ENCODE measurements around the gene NDUFS6. TPM values are rescaled to one million over a fixed set of nuclear protein-coding genes. Genes with fewer than 3 reads are reported as not detected.
"Not testable (repeated sequence)": the region's sequence is repeated elsewhere in the genome, so short reads cannot be mapped to it uniquely, and the experiment has no call there.

NDUFS6 gene
- total RNA-seq, 1 donor from 2014 or later: 63.0 TPM

DNA sequence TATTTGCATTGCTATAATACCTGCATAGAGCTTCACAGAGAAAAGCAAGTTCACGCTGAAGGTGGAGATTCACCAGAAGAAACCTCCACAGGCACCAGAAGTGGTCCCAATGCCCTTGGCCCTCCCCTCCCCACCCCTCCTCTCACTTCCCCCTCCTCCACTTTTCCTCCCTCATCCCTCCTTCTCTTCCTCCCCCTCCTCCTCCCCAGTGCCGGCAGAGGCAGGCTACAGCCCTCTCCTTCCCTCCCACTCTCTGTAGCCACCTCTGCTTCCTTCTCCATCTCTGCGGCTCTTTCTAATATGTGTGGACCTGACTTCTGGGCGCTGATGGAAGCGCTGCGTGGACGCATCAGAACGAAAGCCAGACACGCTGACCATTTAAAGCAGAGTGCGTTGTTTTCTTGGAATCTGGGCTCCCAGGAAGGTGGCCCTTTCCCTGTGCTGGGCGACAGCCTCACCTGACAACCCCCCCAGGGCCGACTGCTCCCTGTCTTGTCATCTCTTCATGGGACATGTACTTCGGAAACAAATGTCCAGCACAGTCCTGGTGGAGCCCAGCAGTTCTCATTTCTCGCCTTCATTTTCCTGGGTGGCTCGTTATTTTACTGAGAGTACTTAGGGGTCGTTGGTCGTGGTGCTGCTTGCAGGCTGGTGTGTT, 29.5 kb downstream of the NDUFS6 start:
- DNase-seq (ENCODE audit: low read depth): no peak

DNA sequence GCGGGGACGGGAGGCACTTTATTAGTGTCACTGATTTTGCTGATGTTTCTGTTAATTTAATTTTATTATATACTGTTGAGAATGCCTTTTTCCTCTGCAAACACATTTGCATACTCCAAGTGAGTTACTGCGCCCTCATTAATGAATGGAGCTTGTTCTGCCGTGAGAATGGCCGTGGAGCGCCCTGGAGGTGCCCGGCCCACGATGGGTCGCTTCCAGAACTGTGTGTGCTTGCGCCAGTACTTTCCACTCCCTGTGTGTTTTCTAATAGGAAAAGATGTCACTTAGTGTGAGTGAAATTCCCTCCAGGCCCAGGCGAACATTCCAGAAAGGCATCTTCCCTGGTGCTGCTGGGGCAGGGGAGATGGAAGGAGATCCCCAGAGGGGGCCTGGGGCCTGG, 30.1 kb downstream of the NDUFS6 start:
- no peak for DNase-seq (ENCODE audit: low read depth)

DNA sequence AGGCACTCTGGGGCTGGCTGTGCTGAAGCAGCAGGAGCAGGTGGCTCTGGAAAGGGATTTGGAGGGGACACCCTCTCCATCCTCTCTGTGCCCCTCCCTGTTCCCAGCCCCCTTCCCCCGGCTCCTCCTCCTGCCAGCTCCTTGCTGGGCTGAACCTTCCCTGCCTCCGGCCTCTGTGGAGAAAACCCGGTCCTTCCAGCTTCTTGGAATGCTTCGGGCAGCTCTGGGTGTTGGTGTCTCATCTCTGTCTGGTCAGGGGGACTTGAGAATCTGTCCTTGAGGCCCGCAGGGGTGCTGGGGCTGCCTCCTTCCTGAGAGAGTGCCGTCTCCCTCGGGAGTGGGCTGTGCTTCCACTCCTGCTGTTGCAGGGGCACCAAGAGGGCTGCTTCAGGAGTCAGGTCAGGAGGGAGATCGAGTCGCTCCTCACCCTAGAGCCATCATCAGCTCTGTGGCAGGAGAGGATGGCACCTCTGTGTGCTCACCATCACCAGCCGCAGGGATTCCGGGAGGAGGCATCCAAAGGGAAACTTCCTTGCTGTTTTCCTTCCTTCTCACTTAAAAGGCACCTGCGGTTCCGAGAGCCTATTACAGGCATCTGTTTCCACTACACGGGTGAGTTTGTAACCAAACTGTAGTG, 30.6 kb downstream of the NDUFS6 start:
- no peak for DNase-seq (ENCODE audit: low read depth)

DNA sequence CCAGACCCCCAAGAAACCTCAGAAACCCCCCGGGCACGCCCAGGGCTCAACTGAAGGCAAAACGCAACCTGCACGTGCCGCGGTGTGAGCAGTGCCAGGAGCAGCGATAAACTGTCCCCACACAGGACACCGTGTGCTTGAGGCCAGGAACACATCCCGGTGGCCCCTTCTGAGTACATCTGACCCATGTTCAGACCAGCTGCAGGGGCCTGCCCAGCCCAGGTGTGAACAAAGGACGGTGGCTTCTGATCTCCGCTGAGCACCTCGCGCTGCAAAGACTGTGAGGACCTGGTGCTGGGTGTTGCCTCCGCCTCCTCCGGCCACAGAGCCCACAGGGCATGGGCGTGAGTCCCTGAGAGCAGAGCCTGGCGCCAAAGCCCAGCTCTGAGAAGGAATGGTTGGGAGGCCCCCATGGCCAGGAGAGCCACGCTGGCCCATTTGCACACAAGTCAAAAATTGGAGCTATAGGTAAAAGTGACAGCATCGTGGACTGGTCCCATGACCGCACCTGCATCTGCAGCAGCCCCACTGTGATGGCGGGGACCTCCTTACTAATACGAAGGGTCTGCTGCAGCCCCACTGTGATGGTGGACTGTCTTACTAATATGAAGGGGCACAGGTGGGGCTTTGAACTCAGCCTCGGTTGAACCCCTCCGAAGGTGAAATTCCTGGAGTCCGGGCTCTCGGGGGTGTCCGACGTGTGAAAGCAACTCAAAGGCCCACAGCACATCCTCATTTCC, 31.5 kb downstream of the NDUFS6 start:
- DNase-seq (ENCODE audit: low read depth): no peak

DNA sequence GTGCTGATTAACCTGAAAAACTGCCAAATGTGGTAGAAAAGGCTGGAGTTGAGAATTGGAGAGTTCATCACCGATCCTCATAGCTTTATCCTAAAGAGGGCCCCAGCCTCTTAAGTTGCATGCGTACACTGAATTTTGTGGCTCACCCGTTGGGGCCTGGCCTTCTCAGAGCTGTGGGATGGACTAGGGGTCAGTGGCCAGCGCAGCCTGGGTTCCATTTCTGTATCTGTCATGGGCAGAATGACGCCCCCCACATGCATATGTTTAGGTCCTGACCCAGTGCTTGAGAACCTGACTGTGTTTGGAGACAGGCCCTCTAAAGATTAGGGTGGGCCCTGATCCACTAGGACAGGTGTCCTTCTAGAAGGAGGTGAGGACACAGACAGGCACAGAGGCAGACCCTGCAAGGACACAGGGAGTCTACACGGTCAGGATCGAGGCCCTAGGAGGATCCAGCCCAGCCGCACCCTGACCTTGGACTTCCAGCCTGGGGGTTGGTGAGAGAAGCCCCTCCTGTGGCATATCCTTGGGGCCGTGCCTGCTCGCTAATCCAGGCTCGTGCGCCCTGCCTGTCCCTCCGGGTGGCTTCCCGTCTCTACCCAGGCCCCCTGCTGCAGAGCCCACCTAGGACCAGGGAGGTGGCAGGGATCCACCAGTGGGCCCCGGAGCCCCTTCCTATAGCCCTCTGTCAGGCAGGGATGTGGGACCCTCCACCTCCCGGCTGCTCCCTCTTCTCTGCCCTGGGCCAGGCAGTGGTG, 32.2 kb downstream of the NDUFS6 start:
- no peak for DNase-seq (ENCODE audit: low read depth)

DNA sequence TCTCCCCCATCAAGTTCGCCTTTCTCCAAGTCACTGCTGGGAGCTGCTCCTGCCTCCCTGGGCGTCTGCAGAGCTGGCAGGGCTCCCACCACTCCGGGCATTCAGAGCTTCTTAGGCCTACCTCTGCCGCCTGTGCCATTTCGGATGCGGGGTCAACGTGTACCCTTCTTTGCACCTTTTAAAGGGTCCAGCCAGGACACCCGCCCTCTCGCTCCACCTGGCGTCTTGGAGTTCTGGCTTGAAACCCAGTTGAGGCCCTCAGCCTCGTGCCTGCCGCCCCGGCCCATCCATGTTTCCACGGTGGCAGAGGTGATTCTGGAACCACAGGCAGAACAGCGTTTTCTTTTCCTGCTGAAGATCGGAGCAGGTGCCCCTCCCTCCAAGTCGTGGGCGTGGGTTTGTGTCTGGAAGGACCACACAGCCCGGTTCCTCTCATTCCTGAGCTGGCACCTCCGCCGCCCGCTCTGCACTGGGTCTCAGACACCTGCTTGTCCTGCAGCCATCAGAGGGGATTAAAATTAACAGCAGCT, 32.9 kb downstream of the NDUFS6 start:
- DNase-seq (ENCODE audit: low read depth): no peak

DNA sequence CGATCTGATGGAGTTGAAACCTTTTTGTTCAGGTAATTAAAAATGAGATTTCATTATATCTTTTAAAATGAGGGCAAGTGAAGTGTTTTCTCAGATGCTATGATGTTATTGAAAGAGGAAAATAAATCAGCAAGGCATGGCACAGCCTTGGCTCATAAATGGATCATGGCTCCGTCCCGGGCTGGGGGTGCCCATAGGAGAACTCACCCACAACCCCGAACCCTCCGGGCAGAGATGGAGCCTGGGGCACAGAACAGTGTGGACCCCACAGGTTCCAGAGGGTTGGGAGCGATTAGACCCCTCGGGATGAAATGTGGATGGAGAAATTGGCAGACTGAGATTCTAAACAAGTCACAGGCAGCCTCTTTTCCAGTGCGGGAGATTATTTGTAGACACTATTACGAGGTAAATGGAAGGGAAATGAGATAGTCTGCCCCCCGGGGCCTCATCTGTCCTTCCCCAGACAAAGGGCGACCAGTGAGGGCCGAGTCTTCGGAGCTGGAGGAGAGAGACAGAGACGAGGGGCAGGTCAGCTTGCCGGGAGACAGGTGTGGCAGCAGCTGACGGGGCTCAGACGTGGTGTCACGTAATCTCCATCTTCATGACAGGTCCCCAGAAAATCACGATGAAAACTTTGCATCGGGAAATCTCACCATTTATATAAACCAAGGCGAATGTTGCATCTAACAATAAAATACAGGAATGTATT, 33.7 kb downstream of the NDUFS6 start:
- DNase-seq (ENCODE audit: low read depth): no peak

DNA sequence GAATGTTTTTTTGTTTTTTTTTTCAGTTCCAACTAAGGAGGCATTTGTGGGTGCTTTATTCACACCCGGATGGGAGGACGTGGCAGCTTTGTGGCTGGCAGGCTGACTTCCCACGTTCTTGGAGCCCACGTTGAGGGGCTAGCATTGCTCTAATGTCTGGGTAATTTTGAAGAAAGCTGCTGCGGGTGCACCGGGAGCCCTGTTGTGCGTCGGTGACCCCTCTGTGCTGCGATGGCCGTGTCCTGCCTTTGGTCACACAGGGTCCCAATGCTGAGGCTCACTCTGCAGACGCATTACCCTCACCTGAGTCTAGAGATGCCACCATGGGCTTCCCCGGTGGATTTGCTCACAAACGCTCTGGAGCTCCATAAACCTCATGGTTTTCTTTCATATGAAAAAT, 34.2 kb downstream of the NDUFS6 start:
- no peak for DNase-seq (ENCODE audit: low read depth)

DNA sequence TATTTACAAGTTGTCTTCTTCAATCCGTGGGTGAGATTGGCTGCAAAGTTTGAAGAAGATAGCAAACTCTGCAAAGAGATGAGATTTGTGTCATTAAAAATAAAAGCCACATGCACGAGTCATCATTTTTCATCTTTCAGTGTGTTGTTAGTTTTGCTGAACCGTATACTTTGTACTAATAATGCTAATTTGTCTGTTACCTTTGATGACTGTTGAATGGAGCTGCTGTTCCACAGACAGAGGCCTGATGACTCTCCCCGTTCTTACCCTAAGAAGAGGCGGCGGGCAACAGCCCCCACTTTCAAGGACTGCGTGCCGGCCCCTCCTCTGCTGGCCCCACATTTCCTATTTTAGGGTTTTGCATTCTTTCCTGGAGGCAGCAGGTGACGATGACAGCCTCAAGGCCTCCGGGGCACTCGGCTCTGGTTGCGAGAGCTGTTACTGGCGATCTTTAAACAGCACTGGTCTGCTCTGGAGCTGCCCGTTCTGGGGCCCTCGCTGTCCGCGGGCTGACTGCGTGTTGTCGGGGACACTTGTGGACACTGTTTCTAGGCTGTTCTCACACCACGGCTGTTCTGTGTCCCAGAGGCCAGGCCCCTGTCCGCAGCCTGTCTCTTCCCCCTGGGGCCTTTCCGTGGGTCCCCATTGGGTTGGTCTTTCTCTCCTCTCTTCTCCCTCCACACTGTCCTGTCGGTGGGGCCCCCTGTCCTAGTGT, 35.1 kb downstream of the NDUFS6 start:
- DNase-seq (ENCODE audit: low read depth): no peak

DNA sequence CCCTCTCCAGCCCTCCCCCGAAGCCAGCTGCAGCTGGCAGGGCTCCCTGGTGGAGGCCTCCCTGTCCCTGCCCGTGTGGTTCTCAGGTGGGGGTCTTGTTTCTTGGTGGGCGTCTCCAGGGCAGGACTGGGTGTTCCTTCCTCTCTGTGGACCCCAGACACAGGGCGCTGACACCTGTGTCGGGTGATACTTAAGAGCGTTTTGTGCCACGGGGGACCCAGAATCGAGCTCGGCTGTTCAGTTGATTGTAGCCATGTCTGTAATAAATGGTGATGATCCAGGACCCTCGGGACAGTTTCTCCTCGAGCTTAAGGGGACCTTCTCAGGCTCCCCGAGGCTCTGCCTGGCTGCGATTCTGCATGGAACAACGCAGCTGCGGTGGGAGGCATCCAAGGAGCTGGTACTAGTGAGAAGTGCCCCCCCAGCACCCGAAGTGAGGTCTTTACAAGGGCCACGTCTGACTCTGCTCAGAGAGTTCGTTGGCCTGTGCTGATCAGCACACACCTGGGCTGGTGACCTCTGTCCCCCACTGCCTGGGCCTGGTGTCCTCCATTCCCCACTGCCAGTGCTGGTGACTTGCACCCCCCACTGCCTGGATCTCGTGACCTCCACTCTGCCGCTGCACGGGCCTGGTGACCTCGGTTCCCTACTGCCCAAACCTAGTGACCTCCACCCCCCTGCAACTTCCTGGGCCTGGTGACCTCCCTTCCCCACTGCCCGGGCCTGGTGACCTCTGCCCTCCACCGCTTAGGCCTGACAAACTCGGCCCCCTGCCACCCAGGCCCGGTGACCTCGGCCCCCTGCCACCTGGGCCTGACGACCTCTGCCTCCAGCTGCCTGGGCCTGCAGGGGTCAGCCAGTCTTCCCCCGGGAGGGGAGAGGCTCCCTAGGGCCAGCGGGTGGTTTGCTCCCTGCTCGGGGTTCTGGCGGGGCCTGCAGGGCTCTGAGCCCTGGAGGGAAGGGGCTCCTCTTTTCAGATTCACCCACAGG, 36.0 kb downstream of the NDUFS6 start:
- DNase-seq (ENCODE audit: low read depth): no peak

DNA sequence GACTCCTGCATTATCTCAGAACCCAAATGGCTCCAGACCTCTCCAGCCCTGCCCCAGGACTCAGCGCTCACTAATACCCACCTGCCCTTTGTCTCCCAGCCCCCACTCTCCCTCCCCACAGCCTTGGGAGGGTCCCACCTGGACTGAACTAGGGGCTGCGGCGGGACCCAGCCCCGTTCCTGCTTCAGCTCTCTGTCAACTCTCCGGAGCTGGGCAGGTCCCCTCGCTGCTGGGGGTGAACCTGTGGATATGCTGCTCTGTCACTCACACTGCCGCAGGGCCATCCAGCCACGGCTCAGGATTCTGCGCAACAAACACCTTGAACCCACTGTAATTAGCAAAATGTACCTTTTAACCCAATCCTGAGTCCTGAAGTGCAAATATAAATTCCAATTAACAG, 36.8 kb downstream of the NDUFS6 start:
- no peak for DNase-seq (ENCODE audit: low read depth)

DNA sequence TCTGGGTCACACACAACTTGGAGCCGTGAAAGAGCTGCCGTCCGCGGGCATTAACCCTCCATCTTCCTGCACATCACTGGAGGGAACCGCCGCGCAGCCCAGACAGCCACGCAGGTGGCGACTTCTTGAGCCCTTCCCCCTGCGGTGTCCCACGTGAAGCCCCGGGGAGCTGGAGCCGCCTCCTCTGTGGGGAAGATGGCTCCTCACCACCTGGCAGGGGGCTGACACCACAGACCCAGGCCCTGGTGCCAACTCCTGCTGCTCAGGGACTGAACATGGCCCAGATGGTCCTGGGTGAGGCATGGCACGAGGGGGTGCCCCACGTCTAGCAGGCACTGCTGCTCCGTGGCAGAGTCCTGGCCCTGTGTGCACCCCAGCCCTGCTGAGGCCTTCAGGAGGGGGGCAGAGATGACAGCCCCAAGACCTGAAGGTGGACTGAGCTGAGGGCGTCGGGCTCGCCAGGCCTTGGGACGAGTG, 38.9 kb downstream of the NDUFS6 start:
- no peak for DNase-seq (ENCODE audit: low read depth)

DNA sequence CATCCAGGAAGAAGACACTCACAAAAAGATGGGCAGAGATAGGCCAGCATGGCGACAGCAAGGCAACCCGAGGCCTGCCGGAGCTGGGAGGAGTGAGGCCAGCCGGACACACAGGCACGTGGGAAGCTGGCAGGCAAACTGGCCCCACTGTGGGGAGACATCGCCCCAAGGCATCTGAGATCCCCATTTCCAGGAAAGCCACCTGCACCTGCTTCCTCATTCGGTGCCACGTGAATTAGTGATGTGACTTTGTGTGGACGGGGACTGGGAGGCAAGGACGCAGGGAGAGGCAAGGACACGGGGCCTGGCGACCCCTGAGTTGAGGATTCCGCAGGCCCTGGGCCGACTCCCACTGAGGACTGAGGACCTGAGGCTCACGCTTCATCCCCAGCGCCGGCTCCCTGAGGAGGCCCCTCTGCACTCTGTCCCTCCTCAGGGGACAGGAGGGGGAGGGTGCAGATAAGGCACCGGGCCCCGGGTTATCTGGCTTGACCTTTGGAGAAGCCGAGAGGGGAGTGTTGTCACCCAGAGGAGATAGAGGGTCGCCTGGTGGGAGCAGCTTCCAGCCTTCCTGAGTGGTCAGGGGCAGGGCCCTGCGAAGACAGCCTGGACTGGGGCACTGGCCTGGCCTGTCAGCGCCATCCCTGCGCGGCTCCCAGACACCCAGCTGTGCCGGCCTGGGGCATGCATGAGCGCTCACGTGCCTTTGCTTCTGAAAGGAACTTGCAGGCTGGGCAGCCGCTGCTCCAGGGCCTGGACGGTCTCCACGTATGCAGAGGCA, 39.7 kb downstream of the NDUFS6 start:
- no peak for DNase-seq (ENCODE audit: low read depth)

DNA sequence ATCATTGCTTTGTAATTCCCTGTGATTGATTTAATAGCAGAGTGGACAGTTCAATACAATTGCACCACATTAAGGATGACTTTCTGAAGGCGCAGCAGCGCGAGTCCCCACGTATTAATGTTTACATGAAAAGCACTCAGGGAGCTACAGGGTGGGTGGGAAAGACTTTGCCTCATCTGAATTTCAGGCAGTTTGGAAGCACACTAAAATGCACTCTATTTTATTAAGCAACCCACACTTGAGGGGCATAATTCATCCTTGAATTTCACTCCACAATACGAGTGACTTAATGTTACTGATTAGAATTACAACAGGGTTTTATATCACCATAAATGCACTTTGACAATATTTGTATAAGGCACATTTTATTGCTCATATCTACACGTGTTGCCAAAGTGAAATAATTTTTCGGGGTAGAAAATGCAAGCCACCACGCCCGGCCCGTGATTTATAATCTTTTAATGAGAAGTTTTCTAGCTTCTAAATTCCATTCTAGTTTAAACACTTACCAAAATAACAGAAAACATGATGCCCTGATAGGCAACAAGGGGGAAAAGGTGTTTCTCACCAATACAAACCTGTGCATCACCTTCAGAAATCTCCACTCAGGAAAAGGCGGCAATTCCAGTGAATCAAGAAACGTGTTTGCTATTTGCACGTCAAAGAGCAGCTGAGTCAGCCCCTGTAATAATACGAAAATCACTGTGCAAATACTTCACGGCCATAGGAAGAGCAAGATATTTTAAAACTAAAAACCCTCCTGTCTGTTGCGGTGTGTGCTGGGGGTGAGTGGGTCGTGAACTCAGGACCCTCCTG, 41.0 kb downstream of the NDUFS6 start:
- no peak for DNase-seq (ENCODE audit: low read depth)

DNA sequence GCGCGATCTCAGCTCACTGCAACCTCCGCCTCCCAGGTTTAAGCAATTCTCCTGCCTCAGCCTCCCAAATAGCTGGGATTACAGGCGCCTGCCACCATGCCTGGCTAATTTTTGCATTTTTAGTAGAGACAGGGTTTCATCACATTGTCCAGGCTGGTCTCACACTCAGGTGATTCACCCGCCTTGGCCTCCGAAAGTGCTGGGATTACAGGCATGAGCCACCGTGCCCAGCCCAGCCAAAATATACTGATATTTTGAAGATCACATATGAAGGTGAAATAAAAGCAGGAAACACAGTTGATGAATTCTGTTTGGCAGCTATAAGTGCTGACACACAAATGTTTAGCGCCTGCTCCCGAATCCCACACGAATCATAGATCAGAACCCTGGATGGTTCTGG, 42.6 kb downstream of the NDUFS6 start:
- DNase-seq (ENCODE audit: low read depth): not testable (repeated sequence)

DNA sequence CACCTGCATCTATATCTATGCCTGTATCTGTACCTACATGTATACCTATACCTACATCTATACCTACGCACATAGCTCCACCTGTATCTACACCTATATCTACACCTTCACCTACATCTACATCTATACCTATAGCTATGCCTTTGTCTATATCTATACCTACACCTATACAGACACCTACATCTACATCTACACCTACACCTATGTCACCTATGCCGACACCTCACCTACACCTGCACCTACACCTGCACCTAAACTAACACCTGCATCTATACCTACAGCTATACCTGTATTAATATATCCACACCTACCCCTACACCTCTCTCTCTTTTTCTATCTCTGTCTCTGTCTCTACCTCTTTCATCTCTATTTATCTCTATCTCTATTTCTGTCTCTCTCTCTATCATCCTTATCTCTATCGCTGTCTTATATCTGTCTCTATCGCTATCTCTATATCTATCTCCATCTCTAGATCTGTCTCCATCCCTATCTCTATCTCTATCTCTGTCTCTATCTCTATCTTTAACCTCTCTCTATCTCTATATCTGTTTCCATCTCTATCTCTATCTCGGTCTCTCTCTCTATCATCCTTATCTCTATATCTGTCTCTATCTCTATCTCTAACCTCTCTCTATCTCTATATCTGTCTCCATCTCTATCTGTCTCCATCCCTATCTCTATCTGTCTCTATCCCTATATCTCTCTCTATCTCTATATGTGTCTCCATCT, 43.7 kb downstream of the NDUFS6 start:
- no peak for DNase-seq (ENCODE audit: low read depth)

DNA sequence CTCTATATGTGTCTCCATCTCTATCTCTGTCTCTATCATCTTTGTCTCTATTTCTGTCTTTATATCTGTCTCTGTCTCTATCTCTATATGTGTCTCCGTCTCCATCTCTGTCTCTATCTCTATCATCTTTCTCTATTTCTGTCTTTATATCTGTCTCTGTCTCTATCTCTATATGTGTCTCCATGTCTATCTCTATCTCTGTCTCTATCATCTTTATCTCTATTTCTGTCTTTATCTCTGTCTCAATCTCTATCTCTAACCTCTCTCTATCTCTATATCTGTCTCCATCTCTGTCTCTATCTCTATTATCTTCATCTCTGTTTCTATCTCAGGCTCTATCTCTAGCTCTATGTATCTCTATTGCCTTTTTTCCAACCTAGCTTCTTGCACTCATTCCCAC, 44.5 kb downstream of the NDUFS6 start:
- DNase-seq (ENCODE audit: low read depth): no peak
